HG02973 (cell line): ENCODE results near the gene CDT1.

Experiments
- ATAC-seq: cut with Tn5 transposase; IDR thresholded peaks from one replicate; pipeline ENCODE4 v1.9.1; 2021; ENCODE audit warnings: moderate library complexity; ENCODE audit not compliant: unreplicated experiment

The CDT1 gene

GRCh38 chr16:88803264-88803987 lies at the start of gene CDT1:
CDT1 (plus strand) TSS chr16:88803789; CDS start chr16:88803832, 43 bp downstream.
- no peak for ATAC-seq

GRCh38 chr16:88754109-88754911 lies 49.3 kb upstream of the CDT1 start:
- ATAC-seq, result no peak

- no peak for ATAC-seq
These were observed 48.5 kb upstream of the CDT1 start for GRCh38 chr16:88754912-88755744.

GRCh38 chr16:88755745-88756443 lies 47.7 kb upstream of the CDT1 start:
- ATAC-seq, result no peak

GRCh38 chr16:88758227-88758943 lies 45.2 kb upstream of the CDT1 start:
- no peak for ATAC-seq

GRCh38 chr16:88758944-88759244 lies 44.7 kb upstream of the CDT1 start:
- ATAC-seq, result no peak

- ATAC-seq, result no peak
These were observed 44.2 kb upstream of the CDT1 start for GRCh38 chr16:88759245-88759975.

GRCh38 chr16:88759976-88760350 lies 43.6 kb upstream of the CDT1 start:
- ATAC-seq, result no peak

GRCh38 chr16:88760424-88761142 lies 43.0 kb upstream of the CDT1 start:
- no peak for ATAC-seq

GRCh38 chr16:88761143-88761534 lies 42.5 kb upstream of the CDT1 start:
- ATAC-seq, result no peak

- ATAC-seq, result no peak
These were observed 41.8 kb upstream of the CDT1 start for GRCh38 chr16:88761830-88762229.

GRCh38 chr16:88762258-88762870 lies 41.2 kb upstream of the CDT1 start:
- ATAC-seq, result no peak

GRCh38 chr16:88762941-88763340 lies 40.6 kb upstream of the CDT1 start:
- ATAC-seq, result no peak

GRCh38 chr16:88763502-88764053 lies 40.0 kb upstream of the CDT1 start:
- no peak for ATAC-seq

- ATAC-seq, result no peak
These were observed 39.5 kb upstream of the CDT1 start for GRCh38 chr16:88764080-88764479.

- no peak for ATAC-seq
These were observed 38.7 kb upstream of the CDT1 start for GRCh38 chr16:88764913-88765349.

- no peak for ATAC-seq
These were observed 36.6 kb upstream of the CDT1 start for GRCh38 chr16:88766975-88767374.

GRCh38 chr16:88767546-88768070 lies 36.0 kb upstream of the CDT1 start:
- no peak for ATAC-seq
